K562 (cell line): Measurements from ENCODE around the gene CLCNKA. TPM values are rescaled to one million over a fixed set of nuclear protein-coding genes. Genes with fewer than 3 reads are reported as not detected.

Source experiments
- BHLHE40 ChIP-seq: IDR thresholded peaks from 2 replicates; pipeline ENCODE4 v1.6.1; 2011; ENCODE audit warnings: low read length, improper control_type of control experiment
- CBX8 ChIP-seq: fragments of 200-600 bp; sonication (generic); IDR thresholded peaks from 2 replicates; pipeline ENCODE4 v1.6.1; 2012; ENCODE audit warnings: borderline replicate concordance, mixed run types, low read depth, mild to moderate bottlenecking, moderate library complexity, mixed read lengths, low read length, control low read depth, inconsistent platforms; ENCODE audit not compliant: poor library complexity, severe bottlenecking; ENCODE audit errors: extremely low read depth
- CHCHD3 ChIP-seq: fragments of 250-450 bp; sonication (Bioruptor Pico); IDR thresholded peaks from 2 replicates; pipeline ENCODE4 v2.1.2; 2022; ENCODE audit warnings: mild to moderate bottlenecking
- CREM ChIP-seq: IDR thresholded peaks from 2 replicates; pipeline ENCODE4 v1.6.1; 2014; ENCODE audit warnings: antibody characterized with exemption, low read depth
- DNMT1 ChIP-seq: fragments of 450-650 bp; IDR thresholded peaks from 2 replicates; pipeline ENCODE4 v1.6.1; 2016; ENCODE audit warnings: antibody characterized with exemption, mild to moderate bottlenecking
- HEY1 ChIP-seq: fragments of 250-450 bp; sonication (Bioruptor Pico); IDR thresholded peaks from 2 replicates; pipeline ENCODE4 v1.5.0; 2020; ENCODE audit warnings: mild to moderate bottlenecking, moderate library complexity, borderline replicate concordance
- HLTF ChIP-seq: fragments of 450-650 bp; IDR thresholded peaks from 2 replicates; pipeline ENCODE4 v1.6.1; 2016
- HNRNPUL1 ChIP-seq: fragments of 200-400 bp; formaldehyde crosslinking; IDR thresholded peaks from 2 replicates; pipeline ENCODE4 v1.6.1; 2017; ENCODE audit warnings: low read length
- KAT7 ChIP-seq: sonication (generic); formaldehyde crosslinking; IDR thresholded peaks from 2 replicates; pipeline ENCODE4 v1.8.0; 2022; ENCODE audit warnings: missing genetic modification reagents, mild to moderate bottlenecking, borderline replicate concordance
- NCOA2 ChIP-seq, 2 experiments: fragments of 450-650 bp; IDR thresholded peaks; 2 replicates each; pipeline ENCODE4 v1.6.1; 2018; ENCODE audit warnings: mild to moderate bottlenecking in 2 of 2, moderate library complexity in 1 of 2; ENCODE audit not compliant: partially characterized antibody in 2 of 2
- NUFIP1 ChIP-seq: fragments of 450-650 bp; IDR thresholded peaks from 2 replicates; pipeline ENCODE4 v1.6.1; 2018; ENCODE audit not compliant: partially characterized antibody
- PURB ChIP-seq: sonication (generic); formaldehyde crosslinking; IDR thresholded peaks from 2 replicates; pipeline ENCODE4 v1.9.0; 2021; ENCODE audit warnings: low read depth, mild to moderate bottlenecking, missing genetic modification reagents
- RBM15 ChIP-seq: fragments of 200-400 bp; formaldehyde crosslinking; IDR thresholded peaks from 2 replicates; pipeline ENCODE4 v1.6.1; 2018; ENCODE audit warnings: mild to moderate bottlenecking, low read length, moderate library complexity; ENCODE audit not compliant: insufficient read depth
- SIN3B ChIP-seq: fragments of 450-650 bp; IDR thresholded peaks from 2 replicates; pipeline ENCODE4 v1.6.1; 2017; ENCODE audit warnings: low read depth, mild to moderate bottlenecking, moderate library complexity
- ZBTB12 ChIP-seq: fragments of 250-450 bp; sonication (Bioruptor Pico); IDR thresholded peaks from 2 replicates; pipeline ENCODE4 v1.4.0; 2020
- ZBTB8A ChIP-seq: fragments of 450-650 bp; IDR thresholded peaks from 2 replicates; pipeline ENCODE4 v1.6.1; 2018; ENCODE audit warnings: mild to moderate bottlenecking, moderate library complexity; ENCODE audit not compliant: partially characterized antibody
- ZNF347 ChIP-seq: fragments of 450-650 bp; formaldehyde crosslinking; IDR thresholded peaks from 2 replicates; pipeline ENCODE4 v1.4.0; 2020; ENCODE audit warnings: low read depth, mild to moderate bottlenecking, moderate library complexity
- polyA plus RNA-seq, 8 experiments: library from polyadenylated mRNA; depleted of rRNA in 4 of 8; stranded (reverse) in 5 of 8; unstranded in 3 of 8; fragments of >200 nt; fragmentation: Nextera tagmentation in 2 of 8; fragmentation: Illumina TruSeq in 1 of 8; extraction: Ambion mirVana in 2 of 8; extraction: Trizol in 1 of 8; gene quantifications; 2 replicates each; pipeline versions ENCODE4 v1.2.1 to v1.2.3, GENCODE V29; 2011 to 2014; ENCODE audit warnings: inconsistent platforms in 1 of 8, missing spikeins in 1 of 8
- total RNA-seq, 7 experiments: library from RNA; depleted of rRNA in 6 of 7; stranded (reverse); fragments of >200 nt in 6 of 7; fragmentation: Illumina TruSeq in 2 of 7; extraction: Trizol in 2 of 7; gene quantifications; 2 replicates each; pipeline versions ENCODE4 v1.2.1 to v1.2.3, GENCODE V29; 2011 to 2021; ENCODE audit warnings: low replicate concordance in 1 of 7
- TF ChIP-seq, protein P1 (sequence below): fragments of 250-450 bp; sonication (Bioruptor Pico); IDR thresholded peaks from 2 replicates; pipeline ENCODE4 v1.9.0; 2021; ENCODE audit warnings: mild to moderate bottlenecking, inconsistent platforms
- TF ChIP-seq, protein P2 (sequence below): fragments of 450-650 bp; IDR thresholded peaks from 2 replicates; pipeline ENCODE4 v1.6.1; 2016; ENCODE audit warnings: antibody characterized with exemption
- TF ChIP-seq, protein P3 (sequence below): fragments of 250-450 bp; sonication (Bioruptor Pico); IDR thresholded peaks from 2 replicates; pipeline ENCODE4 v1.4.0; 2020; ENCODE audit warnings: mild to moderate bottlenecking, moderate library complexity
- TF ChIP-seq, protein P4 (sequence below): IDR thresholded peaks from 2 replicates; pipeline ENCODE4 v1.6.1; 2011; ENCODE audit not compliant: insufficient read length; ENCODE audit errors: extremely low read depth

Gene CLCNKA
- total and polyA plus RNA-seq, 9 of the 15 experiments (the other 6 are each of a cell fraction or from before 2014, with no cell fraction given) = 0.03 to 0.37 (median 0.10) TPM; not detected in 3

GRCh38 chr1:16032388-16033102, 10.7 kb downstream of the CLCNKA start (continued):
- TF ChIP-seq, protein P1, sequence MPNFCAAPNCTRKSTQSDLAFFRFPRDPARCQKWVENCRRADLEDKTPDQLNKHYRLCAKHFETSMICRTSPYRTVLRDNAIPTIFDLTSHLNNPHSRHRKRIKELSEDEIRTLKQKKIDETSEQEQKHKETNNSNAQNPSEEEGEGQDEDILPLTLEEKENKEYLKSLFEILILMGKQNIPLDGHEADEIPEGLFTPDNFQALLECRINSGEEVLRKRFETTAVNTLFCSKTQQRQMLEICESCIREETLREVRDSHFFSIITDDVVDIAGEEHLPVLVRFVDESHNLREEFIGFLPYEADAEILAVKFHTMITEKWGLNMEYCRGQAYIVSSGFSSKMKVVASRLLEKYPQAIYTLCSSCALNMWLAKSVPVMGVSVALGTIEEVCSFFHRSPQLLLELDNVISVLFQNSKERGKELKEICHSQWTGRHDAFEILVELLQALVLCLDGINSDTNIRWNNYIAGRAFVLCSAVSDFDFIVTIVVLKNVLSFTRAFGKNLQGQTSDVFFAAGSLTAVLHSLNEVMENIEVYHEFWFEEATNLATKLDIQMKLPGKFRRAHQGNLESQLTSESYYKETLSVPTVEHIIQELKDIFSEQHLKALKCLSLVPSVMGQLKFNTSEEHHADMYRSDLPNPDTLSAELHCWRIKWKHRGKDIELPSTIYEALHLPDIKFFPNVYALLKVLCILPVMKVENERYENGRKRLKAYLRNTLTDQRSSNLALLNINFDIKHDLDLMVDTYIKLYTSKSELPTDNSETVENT (CRISPR knock-in tag) = no peak
- TF ChIP-seq, protein P2, sequence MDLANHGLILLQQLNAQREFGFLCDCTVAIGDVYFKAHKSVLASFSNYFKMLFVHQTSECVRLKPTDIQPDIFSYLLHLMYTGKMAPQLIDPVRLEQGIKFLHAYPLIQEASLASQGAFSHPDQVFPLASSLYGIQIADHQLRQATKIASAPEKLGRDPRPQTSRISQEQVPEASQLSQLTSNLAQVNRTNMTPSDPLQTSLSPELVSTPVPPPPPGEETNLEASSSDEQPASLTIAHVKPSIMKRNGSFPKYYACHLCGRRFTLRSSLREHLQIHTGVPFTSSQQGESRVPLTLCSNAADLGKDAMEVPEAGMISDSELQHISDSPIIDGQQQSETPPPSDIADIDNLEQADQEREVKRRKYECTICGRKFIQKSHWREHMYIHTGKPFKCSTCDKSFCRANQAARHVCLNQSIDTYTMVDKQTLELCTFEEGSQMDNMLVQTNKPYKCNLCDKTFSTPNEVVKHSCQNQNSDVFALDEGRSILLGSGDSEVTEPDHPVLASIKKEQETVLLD = no peak; the same call in 1 of the 2 replicates
- TF ChIP-seq NUFIP1 = no peak
- no peak for TF ChIP-seq ZBTB12 (CRISPR knock-in tag)
- TF ChIP-seq CREM = peak; percentile 68
- TF ChIP-seq CBX8 = no peak
- no peak for TF ChIP-seq CHCHD3 (CRISPR knock-in tag)
- no peak for TF ChIP-seq HNRNPUL1
- peak; percentile 70; the same call in 1 of the 2 replicates for TF ChIP-seq HEY1
- TF ChIP-seq DNMT1 = no peak
- peak; percentile 48; the same call in 1 of the 2 replicates for TF ChIP-seq BHLHE40
- TF ChIP-seq PURB (CRISPR knock-in tag) = no peak
- no peak for TF ChIP-seq ZBTB8A
- TF ChIP-seq HLTF = no peak
- TF ChIP-seq RBM15 = no peak
- TF ChIP-seq, protein P3, sequence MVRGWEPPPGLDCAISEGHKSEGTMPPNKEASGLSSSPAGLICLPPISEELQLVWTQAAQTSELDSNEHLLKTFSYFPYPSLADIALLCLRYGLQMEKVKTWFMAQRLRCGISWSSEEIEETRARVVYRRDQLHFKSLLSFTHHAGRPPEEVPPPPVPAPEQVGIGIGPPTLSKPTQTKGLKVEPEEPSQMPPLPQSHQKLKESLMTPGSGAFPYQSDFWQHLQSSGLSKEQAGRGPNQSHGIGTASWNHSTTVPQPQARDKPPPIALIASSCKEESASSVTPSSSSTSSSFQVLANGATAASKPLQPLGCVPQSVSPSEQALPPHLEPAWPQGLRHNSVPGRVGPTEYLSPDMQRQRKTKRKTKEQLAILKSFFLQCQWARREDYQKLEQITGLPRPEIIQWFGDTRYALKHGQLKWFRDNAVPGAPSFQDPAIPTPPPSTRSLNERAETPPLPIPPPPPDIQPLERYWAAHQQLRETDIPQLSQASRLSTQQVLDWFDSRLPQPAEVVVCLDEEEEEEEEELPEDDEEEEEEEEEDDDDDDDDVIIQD = no peak
- TF ChIP-seq, protein P4, sequence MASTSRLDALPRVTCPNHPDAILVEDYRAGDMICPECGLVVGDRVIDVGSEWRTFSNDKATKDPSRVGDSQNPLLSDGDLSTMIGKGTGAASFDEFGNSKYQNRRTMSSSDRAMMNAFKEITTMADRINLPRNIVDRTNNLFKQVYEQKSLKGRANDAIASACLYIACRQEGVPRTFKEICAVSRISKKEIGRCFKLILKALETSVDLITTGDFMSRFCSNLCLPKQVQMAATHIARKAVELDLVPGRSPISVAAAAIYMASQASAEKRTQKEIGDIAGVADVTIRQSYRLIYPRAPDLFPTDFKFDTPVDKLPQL = no peak
- TF ChIP-seq KAT7 (CRISPR knock-in tag) = no peak
- TF ChIP-seq SIN3B = peak; percentile 31; the same call in 1 of the 2 replicates
- no peak for TF ChIP-seq NCOA2 (IDR thresholded peaks at IDR 0.05; ENCODE audit: partially characterized antibody in 2 of 2)
- no peak for TF ChIP-seq ZNF347
